HG03135 (cell line): ENCODE results near the gene HES4.
A peak's percentile ranks its signal among the peaks of the same experiment; 100 is the strongest.
"Not testable (repeated sequence)": the region's sequence is repeated elsewhere in the genome, so short reads cannot be mapped to it uniquely, and the experiment has no call there.

Source experiments
- ATAC-seq: cut with Tn5 transposase; IDR thresholded peaks from one replicate; pipeline ENCODE4 v1.9.1; 2021; ENCODE audit warnings: mild to moderate bottlenecking, moderate library complexity; ENCODE audit not compliant: unreplicated experiment

HES4 gene

GRCh38 chr1:1033731-1034438 is 34.0 kb upstream of the HES4 start:
- ATAC-seq, result no peak

DNA sequence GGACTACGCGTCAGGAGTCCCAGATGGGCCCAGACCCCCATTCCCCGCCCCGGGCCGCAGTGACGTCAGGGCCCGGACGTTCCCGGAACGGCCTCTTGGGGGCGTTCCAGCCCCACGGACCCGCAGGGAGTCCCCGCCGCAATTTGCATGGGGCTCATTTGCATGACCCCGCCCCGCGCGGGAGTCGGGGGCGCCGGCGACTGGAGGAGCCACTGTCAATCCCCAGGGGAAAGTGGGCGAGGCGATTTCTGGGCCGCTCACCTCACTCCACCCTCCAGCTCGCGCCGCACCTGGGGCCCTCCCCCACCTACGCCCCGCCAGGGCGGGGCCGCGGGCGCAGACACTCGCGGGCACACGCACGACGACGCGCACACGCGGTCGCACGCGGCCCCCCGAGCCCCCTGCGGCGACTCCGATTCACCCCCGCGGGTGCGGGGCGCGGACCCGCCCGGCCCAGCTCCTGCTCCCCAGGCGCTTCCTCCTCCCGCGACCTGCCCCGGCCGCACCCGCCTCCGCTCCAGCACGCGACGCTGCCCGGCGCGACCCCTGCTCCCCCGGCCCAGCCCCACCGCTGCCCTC is 33.2 kb upstream of the HES4 start:
- ATAC-seq, result peak; percentile 81

- ATAC-seq, result peak; percentile 14
Measured at GRCh38 chr1:1032424-1032823, 32.5 kb upstream of the HES4 start.

- ATAC-seq, result no peak
Measured at GRCh38 chr1:1031659-1032235, 31.9 kb upstream of the HES4 start.

GRCh38 chr1:1030867-1031658 is 31.2 kb upstream of the HES4 start:
- ATAC-seq, result not testable (repeated sequence)

DNA sequence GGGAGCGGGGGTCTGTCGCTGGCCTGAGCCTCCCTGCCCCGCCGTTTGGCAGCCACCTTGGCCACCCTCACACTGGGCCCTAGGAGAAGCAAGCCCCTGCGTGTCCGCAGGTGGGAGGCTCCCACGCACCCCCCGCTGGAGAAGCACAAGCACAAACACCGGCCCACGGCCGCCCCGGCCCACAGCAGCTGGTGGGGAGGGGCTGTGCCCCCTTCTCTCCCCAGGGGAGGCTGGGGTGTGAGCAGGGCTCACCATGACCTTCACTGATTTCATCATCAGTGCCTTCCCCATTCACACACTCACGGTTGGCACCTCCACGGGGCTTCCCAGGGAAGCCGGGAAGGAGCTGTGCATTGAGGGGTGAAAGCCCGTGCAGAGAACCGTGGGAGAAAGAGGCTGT is 27.9 kb upstream of the HES4 start:
- ATAC-seq, result no peak

- no peak for ATAC-seq
Measured at GRCh38 chr1:1026599-1027413, 26.9 kb upstream of the HES4 start.

DNA sequence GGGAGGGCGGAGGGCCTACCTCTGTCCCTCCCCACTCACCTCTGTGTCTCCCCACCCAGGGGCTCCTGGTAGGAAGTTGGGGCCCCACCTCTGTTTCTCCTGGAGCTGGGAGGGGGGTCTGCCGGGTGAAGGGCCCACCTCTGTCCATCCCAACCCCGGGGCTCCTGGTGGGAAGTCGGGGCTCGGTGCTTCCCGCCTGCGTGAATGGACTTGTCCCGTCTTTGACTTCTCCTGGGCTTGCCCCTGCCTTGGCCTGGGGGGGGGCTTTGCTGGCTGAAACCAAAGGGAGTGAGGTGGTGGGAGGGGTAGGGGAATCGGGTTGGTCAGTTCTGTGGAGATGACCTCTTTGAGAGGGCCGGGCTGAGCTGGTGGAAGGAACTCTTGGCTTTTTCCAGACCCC is 25.8 kb upstream of the HES4 start:
- ATAC-seq, result no peak

GRCh38 chr1:1024771-1025699 is 25.1 kb upstream of the HES4 start:
- ATAC-seq, result no peak

DNA sequence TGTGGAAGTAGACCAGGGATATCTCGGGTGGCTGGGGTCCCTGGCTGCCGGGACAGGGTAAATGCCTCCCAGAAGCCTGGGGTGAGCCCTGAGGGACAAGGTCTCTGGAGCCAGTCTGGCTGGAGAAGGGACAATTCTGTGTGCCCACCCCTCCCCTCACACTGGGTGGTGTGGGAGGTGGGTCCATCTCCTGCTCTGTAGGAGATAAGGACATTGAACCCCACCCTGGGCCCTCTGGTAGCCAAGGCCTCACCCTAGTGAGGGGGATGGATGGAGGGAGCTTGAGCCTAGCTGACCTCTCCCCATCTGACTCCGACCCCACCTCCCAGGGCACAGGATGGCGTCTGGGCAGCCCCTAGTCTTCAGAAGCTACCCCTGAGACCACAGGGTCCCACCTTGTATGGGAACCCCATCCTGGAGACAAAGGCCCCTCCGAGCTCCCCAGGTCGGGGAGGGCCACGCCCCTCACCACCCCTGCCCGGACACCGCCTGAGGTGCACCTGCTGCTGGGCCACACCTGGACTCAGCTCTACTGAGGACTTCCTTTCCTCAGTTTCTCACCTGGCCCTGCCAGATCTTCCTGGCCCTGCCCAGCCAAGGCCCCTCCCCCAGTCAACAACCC is 24.4 kb upstream of the HES4 start:
- ATAC-seq, result no peak

- no peak for ATAC-seq
Measured at GRCh38 chr1:1023700-1024099, 23.8 kb upstream of the HES4 start.

DNA sequence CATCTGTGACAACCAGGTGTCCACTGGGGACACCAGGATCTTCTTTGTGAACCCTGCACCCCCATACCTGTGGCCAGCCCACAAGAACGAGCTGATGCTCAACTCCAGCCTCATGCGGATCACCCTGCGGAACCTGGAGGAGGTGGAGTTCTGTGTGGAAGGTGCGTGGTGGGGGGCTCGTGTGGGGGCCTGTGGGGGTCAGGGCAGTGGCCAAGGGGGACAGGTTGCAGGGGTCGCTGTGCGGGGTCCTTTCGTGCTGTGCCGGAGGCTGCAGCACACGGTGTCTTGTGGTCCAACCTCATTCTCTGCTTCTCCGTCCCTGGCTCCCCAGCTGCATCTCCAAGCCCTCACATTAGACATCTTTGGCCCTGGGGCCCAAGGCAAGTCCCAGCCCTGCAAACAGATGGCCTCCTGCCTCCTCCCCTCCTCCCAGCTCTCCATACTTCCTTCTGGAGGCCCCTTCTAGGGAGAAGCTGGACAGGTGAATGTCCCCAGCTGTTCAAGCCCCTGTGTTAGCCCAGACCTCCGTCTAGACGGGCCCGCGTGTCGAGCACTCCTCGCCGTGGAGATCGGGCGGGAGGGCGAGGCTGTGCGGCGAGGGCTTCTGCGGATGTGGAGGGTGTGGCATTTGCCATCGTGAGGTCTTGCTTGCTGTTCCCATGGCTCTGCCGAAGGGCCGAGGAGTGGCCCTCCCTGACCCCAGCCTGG is 22.6 kb upstream of the HES4 start:
- no peak for ATAC-seq

GRCh38 chr1:1021920-1022259 is 22.0 kb upstream of the HES4 start:
- no peak for ATAC-seq

DNA sequence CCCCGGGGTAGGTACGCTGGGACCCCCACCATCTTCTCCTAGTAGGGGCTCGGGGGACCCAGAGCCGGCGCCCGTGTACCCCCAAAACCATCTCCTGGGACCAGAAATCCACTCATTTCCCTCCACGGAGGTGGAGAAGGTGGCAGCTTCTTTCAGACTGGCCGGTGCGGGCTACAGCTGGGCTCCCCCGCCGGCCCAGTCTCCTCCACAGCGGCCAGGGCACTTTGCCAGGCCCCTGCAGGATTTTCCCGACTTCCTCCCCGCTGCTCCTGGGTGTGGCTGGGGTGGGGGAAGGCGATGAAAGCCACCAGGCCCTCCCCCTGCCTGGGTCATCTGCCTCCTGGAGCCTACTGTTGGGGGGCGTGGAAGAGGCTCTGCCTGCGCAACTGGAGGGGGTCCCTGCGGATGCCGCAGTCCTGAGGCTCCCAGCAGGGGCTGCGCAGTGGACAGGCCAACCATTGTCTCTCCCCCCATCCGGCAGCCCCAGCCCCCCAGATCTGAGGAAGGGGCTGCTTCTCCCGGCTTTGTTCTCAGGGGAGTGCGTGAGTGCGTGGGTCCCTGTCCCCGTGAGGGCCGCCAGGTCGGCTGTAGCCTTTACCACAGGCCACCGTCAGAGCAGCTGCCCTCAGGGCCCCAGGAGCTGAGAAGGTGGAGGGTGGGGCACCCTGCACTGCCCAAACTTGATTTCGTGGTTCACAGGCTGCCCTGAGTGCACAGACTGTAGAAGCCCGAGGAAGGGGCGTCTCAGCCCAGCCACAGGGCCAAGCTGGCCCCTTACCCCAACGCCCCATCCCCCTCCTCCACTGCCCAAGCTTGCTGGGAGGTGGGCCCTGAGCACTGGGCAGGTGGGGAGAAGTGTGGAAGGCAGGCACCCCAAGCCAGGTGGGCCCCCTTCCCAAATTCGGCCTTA is 21.4 kb upstream of the HES4 start:
- no peak for ATAC-seq

GRCh38 chr1:1020415-1021009 is 20.6 kb upstream of the HES4 start:
- ATAC-seq, result no peak

- peak; percentile 33 for ATAC-seq
Measured at GRCh38 chr1:1020000-1020404, 20.1 kb upstream of the HES4 start, which contains the start of gene AGRN. Gene AGRN (plus strand): TSS chr1:1020120. CDS start chr1:1020173, 53 bp downstream.
